Stimulated activated CD4-positive, alpha-beta T cell treated with anti-CD3 and anti-CD28 coated beads, TNF-alpha, amount 100 ng/mL, for 48 hours (primary cell): ENCODE data around the gene MACO1.
"Not testable (repeated sequence)": the region's sequence is repeated elsewhere in the genome, so short reads cannot be mapped to it uniquely, and the experiment has no call there.

Experiments used
- DNase-seq, 3 donors: peaks; one replicate each; pipeline ENCODE4 v3.0.0-alpha.2; 2020; ENCODE audit warnings: low read depth in 3 of 3

MACO1 gene

DNA sequence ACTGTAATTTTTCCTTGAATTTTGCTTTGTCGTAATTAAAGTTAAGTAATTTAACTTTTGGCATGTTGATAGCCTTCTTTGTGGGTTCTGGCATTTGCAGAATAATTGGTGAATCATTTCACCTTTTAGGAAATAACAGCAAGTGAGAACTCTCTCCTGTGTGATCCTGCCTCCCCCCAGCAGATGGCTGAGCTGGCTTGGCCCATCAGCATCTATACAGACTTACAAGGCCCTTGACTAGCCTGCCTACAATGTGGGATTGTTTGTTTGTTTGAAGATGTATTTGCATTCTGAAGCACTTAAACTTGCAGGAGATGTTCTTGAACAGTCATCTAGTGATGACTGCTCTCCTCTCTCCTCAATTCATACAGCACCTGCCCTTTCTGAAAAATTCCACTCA is 55.9 kb downstream of the MACO1 start:
- no peak for DNase-seq

DNA sequence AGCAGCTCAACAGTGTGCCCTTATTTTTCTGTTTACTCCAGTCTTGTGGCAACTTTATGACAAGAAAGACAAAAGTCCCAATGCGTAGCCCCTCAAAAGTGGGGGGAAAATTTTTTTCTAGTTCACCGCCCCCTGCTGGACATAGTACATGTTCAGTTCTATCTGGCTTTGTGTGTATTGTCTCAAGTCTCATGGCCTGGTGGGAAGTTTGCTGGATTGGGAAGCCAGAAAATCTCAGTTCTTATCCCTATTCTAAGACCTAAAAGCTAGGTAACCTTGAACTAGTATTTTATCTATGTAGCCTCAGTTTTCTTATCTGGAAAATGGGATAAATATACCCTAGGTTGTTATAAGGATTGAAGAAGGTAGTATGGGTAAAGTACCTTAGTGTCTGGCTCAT is 56.9 kb downstream of the MACO1 start:
- no peak for DNase-seq

DNA sequence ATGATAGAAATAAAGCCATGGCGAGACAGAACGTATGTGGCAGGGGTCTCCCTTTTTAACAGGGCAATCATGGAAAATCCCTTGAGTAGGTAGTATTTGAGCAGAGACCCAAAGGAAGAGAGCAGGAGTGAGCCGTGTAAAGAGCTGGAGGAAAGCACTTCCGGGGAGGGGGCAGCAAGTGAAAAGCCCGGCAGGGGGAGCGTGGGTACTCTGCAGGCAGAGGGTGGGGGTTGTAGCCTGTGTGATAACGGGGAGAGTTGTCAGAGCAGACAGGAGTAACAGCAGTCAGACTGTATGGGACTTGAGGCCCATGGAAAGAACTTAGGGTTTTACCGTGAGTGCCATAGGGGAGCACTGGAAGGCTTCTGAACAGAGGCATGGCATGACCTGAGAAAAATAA is 61.6 kb downstream of the MACO1 start:
- DNase-seq: no peak

DNA sequence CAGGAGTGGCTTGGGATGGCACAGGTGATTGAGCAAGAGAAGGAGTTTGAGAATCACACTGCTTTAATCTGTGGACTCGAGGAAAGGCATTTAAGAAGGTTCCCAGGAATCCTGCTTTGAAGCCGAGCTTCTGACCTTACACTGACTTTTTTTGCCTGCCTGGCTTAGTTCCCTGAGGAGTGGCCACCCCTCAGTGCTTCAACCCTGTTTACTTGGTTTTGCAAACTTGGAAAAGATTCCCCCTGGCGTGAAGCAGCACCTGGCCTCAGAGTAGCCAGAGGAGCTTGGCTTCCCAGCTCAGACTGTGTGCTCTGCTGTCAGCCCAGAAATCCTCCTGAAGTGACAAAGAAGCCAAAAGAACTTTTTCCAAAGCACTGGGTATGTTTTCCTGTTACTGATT is 64.3 kb downstream of the MACO1 start:
- no peak for DNase-seq

DNA sequence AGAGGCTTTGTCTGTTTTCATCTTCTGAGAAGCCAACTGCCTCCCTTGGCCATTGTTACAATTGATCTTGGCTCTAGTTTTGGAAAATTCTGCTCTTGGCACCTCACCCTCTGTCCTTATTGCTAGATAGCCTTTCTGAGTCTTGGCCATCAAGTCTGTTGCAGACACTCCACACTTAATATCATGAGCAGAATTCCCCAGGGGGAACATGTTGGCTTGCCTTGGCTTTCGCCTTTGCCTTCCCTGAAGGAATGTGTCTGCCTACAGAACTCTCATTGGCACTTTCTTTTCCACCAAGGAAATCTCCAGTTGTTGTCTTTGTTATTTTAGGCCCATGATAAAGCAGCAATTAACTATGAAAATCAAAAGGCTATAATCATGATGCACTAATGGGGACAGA is 70.0 kb downstream of the MACO1 start:
- no peak for DNase-seq

DNA sequence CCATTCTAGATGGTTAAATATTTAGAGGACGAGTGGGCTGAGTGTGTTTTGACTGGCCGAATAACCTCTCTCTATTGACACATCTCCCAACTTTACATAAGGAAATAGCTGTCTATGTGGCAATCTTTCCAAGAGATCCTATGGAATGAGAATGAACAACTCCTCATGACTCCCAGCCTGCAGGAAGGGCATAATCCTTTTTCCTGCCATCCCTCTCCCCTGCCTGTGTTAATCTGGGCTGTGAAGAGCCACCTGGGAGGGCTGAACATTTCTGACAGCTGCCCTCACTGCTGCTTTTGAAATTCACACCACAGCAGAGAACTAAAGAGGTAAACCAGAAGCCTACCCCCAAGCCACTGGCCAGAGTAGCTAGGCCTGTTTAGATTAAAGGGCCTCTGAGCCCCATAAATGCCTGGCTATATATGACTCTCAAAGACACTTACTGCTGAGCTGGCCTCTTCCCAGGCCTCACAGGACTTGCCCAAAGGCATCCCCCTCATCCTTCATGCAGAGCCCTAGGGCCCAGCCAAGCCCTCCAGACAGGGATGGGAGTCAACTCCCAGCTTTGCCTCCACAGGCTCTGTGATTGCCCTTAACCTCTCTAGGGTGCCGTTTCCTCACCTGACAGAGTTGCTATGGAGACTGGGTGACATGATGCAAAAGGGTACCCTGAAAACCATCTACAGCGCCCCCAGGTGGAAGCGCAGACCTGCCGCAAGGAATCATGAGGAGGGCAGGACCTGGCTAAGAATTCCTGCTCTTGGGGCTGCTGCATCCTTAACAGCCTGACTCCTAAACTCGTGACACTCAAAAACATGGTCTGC is 70.8 kb downstream of the MACO1 start:
- DNase-seq: peak in 1 of 3 donors; percentile 13

DNA sequence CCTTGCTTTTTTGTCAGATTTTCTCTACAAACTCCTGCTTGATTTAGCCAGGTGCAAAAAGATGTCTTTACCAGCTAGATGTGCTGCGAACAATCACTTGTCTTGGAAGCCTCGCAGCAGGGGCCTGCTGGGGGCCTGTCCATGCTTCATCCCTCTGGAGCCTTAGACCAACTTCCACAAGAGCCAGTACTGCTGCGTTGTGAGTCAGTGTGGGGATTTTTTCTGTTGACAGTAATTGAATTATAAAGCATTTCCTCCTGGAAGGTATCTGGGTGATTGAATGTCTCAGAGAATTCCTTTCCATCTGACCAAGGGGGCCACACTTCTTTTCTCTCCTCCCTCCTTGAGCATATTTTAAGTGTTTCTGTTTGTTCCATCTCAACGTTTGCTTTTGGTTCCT is 72.3 kb downstream of the MACO1 start:
- DNase-seq: no peak

DNA sequence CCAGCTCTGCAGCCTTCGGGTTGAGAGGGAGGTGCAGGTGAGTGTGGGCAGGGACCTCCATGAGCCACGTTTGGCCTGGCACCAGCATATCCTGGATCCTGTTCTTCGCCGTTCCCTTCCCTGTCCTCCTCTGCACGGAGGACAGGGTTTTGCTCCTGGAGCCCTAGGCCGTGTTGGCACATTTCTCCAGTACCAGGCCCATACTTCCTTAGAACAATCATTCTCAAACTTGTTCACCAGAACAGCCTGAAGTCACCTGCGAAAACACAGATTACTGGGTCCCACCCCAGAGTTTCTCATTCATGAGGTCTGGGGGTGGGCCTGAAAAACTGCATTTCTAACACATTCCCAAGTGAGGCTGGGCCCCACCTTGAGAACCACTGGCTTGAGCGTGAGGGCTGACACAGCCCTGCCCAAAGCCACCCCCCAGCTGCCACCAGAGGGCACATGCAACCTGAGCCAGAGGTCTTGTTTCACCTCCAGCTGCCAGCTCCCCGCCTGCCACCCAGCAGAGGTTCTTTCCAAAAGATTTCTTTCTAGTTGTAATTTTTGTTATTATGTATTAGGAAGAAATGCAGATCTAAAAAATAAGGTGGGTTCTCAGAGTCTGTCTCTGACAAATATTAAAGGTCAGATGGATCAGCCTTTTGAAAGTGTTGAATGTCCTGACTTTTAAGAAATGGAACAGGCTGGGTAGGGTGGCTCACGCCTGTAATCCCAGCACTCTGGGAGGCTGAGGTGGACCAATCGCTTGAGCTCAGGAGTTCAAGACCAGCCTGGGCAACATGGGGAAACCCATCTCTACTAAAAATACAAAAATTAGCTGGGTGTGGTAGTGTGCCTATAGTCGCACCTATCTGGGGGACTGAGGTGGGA is 73.1 kb downstream of the MACO1 start:
- peak; percentile 25 to 56 (median 43) for DNase-seq

DNA sequence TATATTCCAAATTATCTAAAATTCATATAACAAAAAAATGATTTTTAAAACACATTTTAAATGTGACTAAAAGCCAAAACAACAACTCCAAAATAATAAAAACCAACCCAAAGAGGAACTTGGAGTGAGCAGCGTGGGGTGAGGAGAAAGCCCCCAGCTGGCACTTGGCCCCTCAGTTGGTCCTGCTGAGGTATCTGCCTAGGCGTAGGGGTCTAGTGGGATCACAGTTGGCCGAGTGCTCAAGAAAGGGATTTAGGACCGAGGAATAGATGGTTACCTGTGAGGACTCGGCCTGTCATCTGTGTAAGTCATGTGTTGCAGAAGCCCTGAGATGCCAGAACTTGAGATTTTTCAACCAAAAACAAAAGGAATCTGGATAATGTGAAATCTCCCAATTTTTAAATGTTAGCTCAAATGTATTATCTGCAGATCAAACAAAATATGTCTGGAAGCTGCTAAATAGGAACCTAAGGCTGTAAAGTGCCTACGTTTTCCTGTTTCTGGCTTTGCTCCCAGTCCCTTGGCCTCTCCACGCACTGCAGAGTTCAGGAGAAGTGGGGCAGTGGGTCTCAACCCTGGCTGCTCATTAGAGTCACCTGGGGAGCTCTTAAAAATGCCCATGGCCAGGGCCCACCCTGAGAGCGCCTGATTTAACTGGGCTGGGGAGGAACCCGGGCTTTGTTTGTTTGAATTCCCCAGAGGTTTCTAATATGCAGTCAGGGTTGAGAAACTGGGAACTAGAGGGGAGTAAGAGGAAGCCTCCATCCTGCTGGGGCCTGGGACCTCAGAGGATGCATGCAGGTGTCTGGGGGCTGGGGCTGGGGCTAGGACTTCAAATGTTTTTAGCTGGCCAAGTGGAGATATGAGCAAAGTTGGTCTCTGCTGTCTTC is 74.3 kb downstream of the MACO1 start:
- DNase-seq: no peak

DNA sequence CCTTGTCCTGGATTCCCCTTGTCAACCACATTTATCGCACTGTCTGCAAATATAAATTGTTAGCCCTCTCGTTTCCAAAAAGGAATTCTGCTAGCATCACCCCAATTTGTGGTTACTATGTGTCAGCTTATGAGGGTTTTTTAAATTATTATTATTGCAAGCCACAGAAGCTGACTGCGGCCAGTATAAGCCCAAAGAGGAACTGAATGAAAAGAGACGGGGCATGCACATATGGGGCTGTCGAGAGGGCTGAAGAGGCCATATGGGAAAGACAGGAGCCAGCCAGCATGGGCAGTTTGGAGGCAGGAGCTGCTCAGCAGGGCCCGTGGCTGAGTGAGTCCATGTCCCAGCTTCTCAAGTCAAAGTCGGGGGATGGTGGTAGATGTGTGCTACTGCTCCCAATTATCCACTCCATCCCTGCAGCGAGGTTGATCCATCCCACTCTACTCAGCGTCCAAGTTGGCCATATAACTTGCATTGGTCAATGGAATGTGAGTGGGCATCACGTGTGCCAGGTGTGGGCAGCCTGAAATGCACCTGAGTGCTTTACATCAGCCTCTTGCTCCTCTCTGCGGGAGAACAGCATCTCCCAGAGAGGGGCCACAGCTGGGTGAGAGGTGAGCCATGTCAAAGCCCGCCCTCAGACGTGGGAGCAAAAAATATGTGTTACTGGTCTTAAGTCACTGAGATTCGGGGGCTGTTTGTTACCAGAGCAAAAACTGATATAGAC is 75.1 kb downstream of the MACO1 start:
- DNase-seq: no peak

DNA sequence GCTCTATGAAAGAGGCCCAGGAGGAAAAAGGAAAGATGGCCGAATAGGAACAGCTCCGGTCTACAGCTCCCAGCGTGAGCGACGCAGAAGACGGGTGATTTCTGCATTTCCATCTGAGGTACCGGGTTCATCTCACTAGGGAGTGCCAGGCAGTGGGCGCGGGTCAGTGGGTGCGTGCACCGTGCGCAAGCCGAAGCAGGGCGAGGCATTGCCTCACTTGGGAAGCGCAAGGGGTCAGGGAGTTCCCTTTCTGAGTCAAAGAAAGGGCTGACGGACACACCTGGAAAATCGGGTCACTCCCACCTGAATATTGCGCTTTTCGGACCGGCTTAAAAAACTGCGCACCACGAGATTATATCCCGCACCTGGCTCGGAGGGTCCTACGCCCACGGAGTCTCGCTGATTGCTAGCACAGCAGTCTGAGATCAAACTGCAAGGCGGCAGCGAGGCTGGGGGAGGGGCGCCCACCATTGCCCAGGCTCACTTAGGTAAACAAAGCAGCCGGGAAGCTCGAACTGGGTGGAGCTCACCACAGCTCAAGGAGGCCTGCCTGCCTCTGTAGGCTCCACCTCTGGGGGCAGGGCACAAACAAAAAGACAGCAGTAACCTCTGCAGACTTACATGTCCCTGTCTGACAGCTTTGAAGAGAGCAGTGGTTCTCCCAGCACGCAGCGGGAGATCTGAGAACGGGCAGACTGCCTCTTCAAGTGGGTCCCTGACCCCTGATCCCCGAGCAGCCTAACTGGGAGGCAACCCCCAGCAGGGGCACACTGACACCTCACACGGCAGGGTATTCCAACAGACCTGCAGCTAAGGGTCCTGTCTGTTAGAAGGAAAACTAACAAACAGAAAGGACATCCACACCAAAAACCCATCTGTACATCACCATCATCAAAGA is 76.1 kb downstream of the MACO1 start:
- DNase-seq: not testable (repeated sequence)

DNA sequence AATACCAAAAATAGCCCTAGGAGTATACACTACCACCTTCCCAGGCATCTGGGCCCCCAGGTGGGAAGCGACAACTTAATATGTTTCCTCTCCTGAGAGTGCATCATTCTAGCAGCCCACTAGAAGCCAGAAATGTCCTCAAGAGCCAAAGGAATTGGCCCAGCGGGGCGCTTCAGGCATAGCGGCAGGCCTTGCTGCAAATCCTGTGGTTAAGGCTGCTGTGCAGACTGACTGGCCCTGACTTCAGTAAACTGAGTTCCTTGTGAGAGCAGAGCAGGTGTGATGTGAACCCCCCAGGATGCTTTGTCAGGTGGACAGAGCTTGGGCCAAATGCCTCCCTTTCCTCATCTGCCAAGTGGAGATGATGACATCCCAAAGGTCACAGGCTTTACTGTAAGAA is 83.0 kb downstream of the MACO1 start:
- DNase-seq: no peak

DNA sequence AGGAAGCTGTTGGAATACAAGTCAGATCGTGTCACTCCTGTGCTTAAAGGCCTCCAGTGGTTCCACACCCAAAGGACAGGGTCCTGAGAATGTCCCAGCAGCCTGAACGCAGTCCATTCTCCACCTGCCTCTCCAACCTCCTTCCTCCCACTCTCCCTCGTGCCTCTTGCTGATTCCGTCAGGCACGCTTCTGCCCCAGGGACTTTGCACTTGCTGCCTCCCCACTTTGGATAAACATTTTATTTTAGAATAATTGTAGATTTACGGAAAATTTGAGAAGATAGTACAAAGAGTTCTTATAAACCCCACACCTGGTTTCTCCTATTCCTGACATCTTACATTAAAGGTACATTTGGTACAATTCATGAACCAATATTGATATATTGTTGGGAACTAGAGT is 84.3 kb downstream of the MACO1 start:
- DNase-seq: no peak

DNA sequence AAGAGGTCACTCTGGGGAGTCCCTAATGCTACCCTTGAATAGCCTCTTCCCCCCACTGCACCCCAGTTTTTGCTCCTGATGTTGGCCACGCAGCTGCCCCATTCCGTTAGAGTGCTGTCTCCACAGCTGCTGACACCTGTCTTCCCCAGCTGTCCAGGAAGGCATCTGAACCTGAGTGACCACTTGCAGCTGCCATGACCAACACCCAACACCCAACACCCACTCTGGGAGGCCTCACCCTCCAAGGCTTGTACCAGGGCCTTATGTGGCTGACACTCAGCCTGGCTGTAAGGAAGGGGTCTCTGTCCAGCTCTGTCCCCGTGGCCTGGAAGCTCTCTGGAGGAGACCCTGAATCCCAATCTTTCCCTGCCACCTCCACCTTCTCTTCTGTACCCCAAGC is 86.0 kb downstream of the MACO1 start:
- no peak for DNase-seq

DNA sequence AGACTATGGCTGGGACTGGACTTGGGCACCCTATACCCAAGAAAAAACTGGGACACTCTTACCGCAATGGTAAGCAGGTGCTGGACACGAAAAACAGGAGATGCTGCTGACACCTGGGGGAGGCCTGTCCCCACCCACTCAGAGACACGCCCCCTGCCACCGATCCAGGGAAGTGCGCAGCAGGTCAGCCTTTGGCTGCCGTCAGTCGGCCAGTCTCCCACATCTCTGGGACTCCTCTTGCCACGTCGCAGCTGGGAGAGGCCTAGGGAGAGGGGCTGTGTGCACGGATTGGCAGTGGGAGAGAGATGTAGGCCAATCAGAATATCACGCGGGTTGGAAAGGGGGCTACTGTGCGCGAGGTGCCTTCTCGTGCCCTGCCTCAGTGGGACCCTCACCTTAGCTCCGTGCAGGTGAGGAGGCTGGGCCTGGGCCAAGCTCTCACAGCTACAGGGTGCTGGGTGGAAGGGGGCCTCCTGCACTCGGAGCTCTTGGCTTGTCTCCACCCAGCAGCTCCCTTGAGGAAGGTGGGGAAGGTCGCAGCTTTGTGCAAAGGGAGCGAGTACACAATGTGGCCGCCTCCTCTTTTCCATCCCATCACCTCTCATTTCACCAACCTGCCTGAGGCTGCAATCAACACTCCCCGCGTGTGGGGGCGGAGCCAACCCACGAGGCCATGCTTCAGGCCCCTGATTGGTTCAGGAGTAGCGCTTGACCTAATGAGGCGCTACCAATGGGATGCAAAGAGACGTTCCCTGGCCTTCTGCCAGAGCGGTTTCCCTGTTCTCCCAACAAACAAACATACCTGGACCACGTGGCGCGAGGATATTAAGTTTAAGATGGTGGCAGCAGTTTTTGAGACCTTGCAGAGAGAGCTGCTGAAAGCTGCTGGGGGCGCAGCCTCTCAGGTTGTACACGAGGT is 87.0 kb downstream of the MACO1 start:
- DNase-seq: no peak

DNA sequence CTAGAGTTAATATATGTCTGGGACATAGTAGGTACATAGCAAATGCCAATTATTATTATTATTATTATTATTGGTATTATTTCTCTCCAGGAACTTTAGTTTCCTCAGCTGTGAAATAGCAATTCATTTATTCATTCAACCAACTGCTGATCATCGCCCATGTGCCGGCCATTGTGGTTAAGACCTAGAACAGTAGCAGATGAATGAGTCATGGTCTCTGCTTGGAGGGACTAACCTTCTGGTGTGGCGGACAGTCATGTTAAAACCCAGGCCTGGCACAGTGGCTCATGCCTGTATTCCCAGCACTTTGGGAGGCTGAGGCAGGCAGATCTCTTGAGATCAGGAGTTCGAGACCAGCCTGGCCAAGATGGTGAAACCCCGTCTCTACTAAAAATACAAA is 88.9 kb downstream of the MACO1 start:
- no peak for DNase-seq

DNA sequence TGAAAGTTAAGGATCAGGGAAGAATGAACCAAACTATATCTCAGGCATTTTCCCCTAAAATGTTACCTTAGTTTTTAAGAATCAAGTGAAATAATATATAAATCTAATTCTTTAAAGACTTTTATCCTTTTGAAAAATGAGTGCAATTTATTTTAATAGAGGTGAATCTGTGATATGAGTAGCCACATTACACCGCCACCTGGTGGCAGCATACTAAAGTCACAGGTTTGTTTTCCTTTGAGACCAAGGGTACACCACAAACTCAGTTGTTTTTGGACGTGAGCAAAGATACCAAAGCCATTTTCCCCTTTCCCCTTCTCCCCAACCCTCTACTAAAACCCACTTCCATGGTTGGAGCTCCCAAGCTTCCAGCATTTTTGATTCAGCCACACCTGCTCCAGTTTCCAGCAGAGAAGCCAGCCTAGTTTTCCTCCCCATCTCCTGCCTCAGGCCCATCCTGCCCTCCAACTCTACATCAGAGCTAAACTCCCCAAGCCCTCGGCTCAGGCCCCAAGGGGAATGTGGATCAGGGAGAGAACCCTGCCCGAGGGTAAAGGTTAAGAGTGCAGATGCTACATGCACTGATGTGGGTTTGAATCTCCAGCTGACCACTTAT is 89.9 kb downstream of the MACO1 start:
- DNase-seq: peak in 2 of 3 donors; percentile 61 to 64

DNA sequence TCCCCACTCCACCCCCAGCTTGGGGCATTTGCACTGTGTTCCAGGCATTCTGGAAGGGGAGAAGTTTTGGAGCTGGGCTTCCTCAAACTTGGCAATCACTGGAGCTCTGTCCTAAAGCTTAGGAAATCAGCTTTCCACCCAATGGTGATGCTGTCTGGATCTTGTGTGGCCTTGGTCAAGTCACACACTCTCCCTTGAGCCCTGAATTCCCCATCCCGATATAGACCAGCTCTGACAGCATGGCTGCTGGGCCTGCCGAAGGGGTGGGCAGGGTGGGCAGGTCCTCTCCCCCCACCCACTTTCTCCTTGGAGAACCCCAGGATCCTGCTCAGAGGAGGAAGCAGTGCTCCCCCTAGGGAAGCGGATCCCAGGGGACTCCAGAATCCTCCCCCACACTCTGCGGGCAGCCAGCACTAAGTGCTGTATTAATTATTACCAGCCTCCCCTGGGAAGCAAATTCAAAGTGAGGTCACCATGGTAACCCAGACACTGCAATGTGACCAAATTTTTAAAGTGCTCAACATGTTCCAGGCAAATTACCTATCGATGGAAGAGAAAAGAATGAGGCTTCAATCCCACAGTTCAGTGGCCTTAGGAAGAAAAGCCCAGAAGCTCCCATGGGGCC is 91.4 kb downstream of the MACO1 start:
- DNase-seq: no peak
